Effector memory CD4-positive, alpha-beta T cell (primary cell): ENCODE data around the gene LRRC56.

Experiments
- DNase-seq, 3 donors: peaks; one replicate each; pipeline ENCODE4 v3.0.0-alpha.2; 2020
- H3K27ac ChIP-seq: 2 replicates; pipeline ENCODE4 v1.7.0; 2013; ENCODE audit warnings: mild to moderate bottlenecking, low read length, moderate library complexity; ENCODE audit not compliant: insufficient read depth, poor library complexity, severe bottlenecking
- H3K27me3 ChIP-seq: replicated peaks from 2 replicates; pipeline ENCODE4 v1.7.0; 2013; ENCODE audit warnings: mild to moderate bottlenecking, low read length; ENCODE audit not compliant: insufficient read depth, control insufficient read depth, poor library complexity, severe bottlenecking
- H3K36me3 ChIP-seq: 2 replicates; pipeline ENCODE4 v1.7.0; 2013; ENCODE audit warnings: mild to moderate bottlenecking, low read length, moderate library complexity; ENCODE audit not compliant: control insufficient read depth, insufficient read depth
- H3K4me1 ChIP-seq: 2 replicates; pipeline ENCODE4 v1.7.0; 2013; ENCODE audit warnings: low read length, mild to moderate bottlenecking; ENCODE audit not compliant: control insufficient read depth, insufficient read depth, poor library complexity, severe bottlenecking
- H3K4me3 ChIP-seq: 2 replicates; pipeline ENCODE4 v1.7.0; 2013; ENCODE audit warnings: low read length, low read depth, mild to moderate bottlenecking; ENCODE audit not compliant: insufficient read depth, poor library complexity, severe bottlenecking
- H3K9me3 ChIP-seq: 2 replicates; pipeline ENCODE4 v1.7.0; 2013; ENCODE audit warnings: mild to moderate bottlenecking, low read length, moderate library complexity; ENCODE audit not compliant: control insufficient read depth

Gene LRRC56

DNA sequence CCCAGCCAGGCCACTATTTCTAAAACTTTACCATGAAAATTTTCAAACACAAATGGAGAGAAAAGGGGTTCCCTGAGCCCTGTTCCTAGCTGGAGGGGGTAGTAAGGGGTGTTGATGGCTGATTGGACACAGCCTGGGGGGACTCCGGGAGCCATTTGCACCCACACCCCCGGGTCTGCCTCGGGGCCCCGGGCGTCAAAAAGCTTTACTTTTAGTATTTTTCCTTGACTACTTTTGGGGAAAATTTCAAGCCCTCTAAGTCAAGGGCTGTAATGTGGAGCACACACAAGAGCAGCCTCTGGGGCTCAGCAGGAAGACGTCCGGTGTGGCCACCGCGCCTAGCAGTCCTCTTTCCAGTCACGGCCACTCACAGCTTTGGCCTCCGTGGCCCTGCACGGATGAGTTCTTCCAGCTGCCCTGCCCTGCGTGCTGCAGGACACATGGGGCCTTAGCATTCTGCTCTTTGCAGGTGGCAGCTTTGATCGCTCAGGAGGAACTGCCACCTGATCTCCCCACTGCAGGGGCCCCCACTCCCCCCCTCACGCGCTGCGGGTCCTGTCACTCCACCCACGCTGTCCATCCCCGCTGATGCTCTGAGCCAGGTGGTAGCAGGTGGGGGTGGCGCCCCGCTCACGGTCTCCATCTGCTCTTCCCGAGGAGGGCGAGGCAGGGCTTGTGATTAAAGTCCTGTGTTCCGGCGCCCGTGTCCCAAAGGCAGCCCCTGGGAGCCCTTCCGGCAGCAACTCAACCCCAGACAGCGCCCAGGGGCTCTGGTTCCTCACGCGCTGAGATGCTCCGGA lies 44.7 kb upstream of the LRRC56 start:
- Histone ChIP-seq H3K9me3 (no peaks in the 10 kb centered on the region), H3K4me3 (no peak overlapping the region), H3K4me1 (no peaks in the 10 kb centered on the region), H3K27ac (no peak overlapping the region), H3K36me3 (peaks cover 31% of the 10 kb centered on the region), H3K27me3 (no peaks in the 10 kb centered on the region)
- DNase-seq: no peak

GRCh38 chr11:494761-495536 lies 42.4 kb upstream of the LRRC56 start:
- Histone ChIP-seq H3K4me3 (no peak overlapping the region), H3K4me1 (no peaks in the 10 kb centered on the region), H3K36me3 (peaks cover 54% of the 10 kb centered on the region), H3K27ac (no peak overlapping the region), H3K9me3 (no peaks in the 10 kb centered on the region), H3K27me3 (no peaks in the 10 kb centered on the region)
- DNase-seq: no peak

DNA sequence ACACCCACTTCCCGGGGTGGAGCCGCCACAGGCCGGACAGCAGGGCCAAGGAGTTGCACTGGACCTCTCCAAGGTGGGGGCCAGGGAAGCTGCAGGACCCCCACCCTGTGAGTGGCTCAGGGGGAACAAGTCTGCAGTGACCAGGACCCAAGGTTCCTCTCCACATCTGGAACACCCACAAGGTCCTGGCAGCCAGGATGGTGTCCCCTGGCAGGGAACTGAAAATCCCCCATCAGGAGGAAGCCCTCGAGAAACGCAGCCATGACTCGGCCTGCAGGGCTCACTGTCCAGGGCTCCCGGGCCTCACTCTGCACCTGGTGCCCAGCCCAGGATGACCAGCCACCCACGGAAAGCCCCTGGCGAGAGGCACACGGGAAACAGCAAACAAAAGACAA lies 41.8 kb upstream of the LRRC56 start:
- Histone ChIP-seq H3K4me3 (no peak overlapping the region), H3K9me3 (no peaks in the 10 kb centered on the region), H3K4me1 (no peaks in the 10 kb centered on the region), H3K27me3 (no peaks in the 10 kb centered on the region), H3K36me3 (peaks cover 60% of the 10 kb centered on the region), H3K27ac (no peak overlapping the region)
- no peak for DNase-seq

- Histone ChIP-seq H3K36me3 (peaks cover 74% of the 10 kb centered on the region), H3K4me1 (no peaks in the 10 kb centered on the region), H3K9me3 (no peaks in the 10 kb centered on the region), H3K27ac (no peak overlapping the region), H3K4me3 (no peak overlapping the region), H3K27me3 (no peaks in the 10 kb centered on the region)
- DNase-seq: no peak
Measured at GRCh38 chr11:496834-497564, 40.3 kb upstream of the LRRC56 start.

GRCh38 chr11:497565-498296 lies 39.6 kb upstream of the LRRC56 start:
- Histone ChIP-seq H3K4me3 (no peak overlapping the region), H3K9me3 (no peaks in the 10 kb centered on the region), H3K36me3 (peaks cover 74% of the 10 kb centered on the region), H3K4me1 (no peaks in the 10 kb centered on the region), H3K27me3 (no peaks in the 10 kb centered on the region), H3K27ac (no peak overlapping the region)
- no peak for DNase-seq

DNA sequence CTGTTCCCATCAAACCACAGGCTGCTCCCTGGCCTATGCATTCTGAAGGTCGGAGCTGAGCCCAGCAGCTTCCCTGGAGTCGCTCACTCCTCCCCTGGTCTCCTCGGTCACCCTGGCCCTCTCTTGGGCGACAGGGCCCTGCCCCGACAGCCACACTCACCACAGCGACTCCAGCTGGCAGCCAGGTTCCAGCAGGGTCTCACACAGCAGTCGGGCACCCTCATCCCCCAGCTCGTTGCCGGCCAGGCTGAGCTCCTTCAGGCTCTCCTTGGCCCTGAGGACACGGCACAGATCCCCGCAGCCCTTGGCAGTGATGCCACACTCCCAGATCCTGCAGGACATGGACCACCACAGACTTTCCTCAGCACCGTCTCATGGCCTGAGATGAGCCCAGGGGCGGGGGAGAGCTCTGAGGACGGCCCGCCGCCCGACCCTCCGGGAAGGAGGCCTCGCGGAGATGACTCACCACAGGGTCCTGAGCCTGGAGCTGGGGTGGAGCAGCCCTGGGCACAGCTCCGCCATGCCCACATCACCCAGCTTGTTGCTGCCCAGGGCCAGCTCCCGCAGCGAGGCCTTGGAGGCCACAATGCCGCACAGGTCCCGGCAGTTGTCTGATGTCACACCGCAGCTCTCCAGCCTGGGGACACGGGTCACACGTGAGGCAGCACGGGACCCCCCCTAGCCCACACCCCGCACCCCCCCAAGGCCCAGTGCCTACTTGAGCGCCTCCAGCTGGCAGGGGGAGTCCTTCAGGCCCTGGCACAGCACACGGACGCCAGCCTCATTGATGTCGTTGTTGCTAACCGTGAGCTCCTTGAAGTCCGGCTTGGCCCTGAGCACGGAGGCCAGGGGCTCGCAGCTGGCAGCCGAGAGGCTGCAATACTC lies 38.8 kb upstream of the LRRC56 start:
- Histone ChIP-seq H3K4me3 (no peak overlapping the region), H3K36me3 (peaks cover 74% of the 10 kb centered on the region), H3K9me3 (no peaks in the 10 kb centered on the region), H3K27me3 (no peaks in the 10 kb centered on the region), H3K4me1 (peaks cover 2% of the 10 kb centered on the region), H3K27ac (no peak overlapping the region)
- DNase-seq: no peak

DNA sequence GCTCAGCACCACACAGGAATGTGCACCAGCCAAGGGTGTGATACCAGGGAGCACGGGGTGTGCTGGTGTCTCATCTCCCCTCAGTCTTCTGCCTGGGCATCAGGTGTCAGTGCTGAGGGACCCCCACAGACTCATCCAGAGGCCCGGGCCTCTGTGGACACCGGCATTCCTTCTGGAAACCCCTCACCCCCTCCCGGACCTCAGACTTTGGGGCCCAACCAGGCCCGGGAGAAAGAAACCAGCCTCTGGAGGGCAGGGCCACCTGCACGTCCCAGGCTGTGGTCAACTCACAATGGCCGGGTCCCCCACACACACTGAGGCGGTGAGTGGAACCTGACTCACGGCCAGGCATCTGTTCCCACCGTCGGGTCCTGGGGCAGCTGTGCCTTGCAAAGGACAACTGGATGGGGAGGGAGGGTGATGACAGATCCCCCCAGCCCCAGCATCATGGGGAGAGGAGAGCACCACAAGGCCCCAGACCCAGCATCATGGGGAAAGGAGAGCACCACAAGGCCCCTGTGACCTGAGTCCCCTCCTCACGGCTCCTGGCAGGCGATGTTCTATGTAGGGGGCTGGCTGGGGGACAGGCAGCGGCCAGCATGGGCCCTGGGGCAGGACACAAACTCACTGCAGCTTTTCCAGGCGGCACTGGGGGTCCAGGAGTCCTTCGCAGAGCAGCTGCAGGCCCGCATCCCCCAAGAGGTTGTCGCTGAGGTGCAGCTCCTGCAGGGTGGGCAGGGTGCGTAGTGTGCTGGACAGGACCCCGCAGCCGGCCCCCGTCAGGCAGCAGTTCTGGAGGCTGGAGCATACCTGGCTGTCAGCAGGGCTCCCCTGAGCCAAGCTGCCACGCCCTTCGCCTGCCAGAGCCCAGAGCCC lies 37.9 kb upstream of the LRRC56 start:
- Histone ChIP-seq H3K9me3 (no peaks in the 10 kb centered on the region), H3K4me3 (no peak overlapping the region), H3K36me3 (peaks cover 70% of the 10 kb centered on the region), H3K4me1 (peaks cover 11% of the 10 kb centered on the region), H3K27me3 (no peaks in the 10 kb centered on the region), H3K27ac (no peak overlapping the region)
- DNase-seq: no peak

DNA sequence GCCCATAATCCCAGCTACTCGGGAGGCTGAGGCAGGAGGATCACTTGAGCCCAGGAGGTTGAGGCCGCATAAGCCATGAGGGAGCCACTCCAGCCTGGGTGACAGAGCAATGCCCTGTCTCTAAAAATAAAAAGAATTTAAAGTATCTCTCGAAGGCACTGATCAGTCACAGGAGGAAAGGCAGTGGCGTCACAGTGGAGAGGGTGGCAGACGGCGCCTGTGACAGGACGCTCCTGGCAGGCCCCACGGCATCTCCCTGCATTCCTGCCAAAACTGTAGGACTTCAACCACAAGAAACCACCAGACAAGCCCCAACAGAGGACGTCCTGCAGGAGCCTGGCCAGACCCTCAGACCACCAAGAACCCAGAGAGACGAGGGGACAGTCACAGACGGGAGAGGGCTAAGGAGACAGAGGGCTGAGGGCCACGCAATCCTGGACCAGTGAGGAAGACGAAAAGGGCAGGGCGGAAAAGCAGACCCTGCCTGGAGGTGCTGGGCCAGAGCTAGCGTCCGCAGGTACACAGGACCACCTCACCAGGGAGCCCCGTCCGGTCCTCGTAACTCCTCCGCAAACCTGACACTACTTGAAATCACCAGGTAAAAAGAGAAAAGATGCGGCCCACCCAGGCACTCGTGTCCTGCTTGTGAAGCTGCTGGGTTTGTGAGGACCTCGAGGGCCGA lies 36.2 kb upstream of the LRRC56 start:
- Histone ChIP-seq H3K9me3 (no peaks in the 10 kb centered on the region), H3K27me3 (no peaks in the 10 kb centered on the region), H3K4me1 (peaks cover 24% of the 10 kb centered on the region), H3K27ac (no peak overlapping the region), H3K4me3 (no peak overlapping the region), H3K36me3 (peaks cover 56% of the 10 kb centered on the region)
- no peak for DNase-seq
